Measurements from ENCODE around the gene ADAMTS17.

The ADAMTS17 gene

GRCh38 chr15:100060276-100060926, 281.4 kb downstream of the ADAMTS17 start:
- Mint-ChIP-seq H3K9me3 (no peaks in the 10 kb centered on the region), H3K4me1 (peaks cover 12% of the 10 kb centered on the region), H3K27me3 (ENCODE audit: low read depth, poor library complexity) (peaks cover 7% of the 10 kb centered on the region), H3K27ac (no peak overlapping the region), H3K4me3 (no peak overlapping the region), H3K36me3 (ENCODE audit: low read depth) (no peaks in the 10 kb centered on the region)
- no peak for TF ChIP-seq CTCF (IDR thresholded peaks at IDR 0.05)
- DNase-seq: no peak

- H3K27me3 Mint-ChIP-seq (ENCODE audit: low read depth, poor library complexity): peaks cover 7% of the 10 kb centered on the region
- no peaks in the 10 kb centered on the region for H3K9me3 Mint-ChIP-seq
- H3K27ac Mint-ChIP-seq: no peak overlapping the region
- peaks cover 12% of the 10 kb centered on the region for H3K4me1 Mint-ChIP-seq
- DNase-seq: no peak
- H3K4me3 Mint-ChIP-seq: no peak overlapping the region
- TF ChIP-seq CTCF (IDR thresholded peaks at IDR 0.05): no peak
- no peaks in the 10 kb centered on the region for H3K36me3 Mint-ChIP-seq (ENCODE audit: low read depth)
Observed at GRCh38 chr15:100059521-100059920, 282.3 kb downstream of the ADAMTS17 start.

GRCh38 chr15:100059094-100059493, 282.7 kb downstream of the ADAMTS17 start:
- DNase-seq: no peak
- Mint-ChIP-seq H3K9me3 (no peaks in the 10 kb centered on the region), H3K4me3 (no peak overlapping the region), H3K36me3 (ENCODE audit: low read depth) (no peaks in the 10 kb centered on the region), H3K27me3 (ENCODE audit: low read depth, poor library complexity) (peaks cover 7% of the 10 kb centered on the region), H3K4me1 (peaks cover 12% of the 10 kb centered on the region), H3K27ac (no peak overlapping the region)
- no peak for TF ChIP-seq CTCF (IDR thresholded peaks at IDR 0.05)

- H3K36me3 Mint-ChIP-seq (ENCODE audit: low read depth): no peaks in the 10 kb centered on the region
- no peak overlapping the region for H3K27ac Mint-ChIP-seq
- no peak for DNase-seq
- H3K4me1 Mint-ChIP-seq: peaks cover 17% of the 10 kb centered on the region
- no peak overlapping the region for H3K4me3 Mint-ChIP-seq
- no peaks in the 10 kb centered on the region for H3K9me3 Mint-ChIP-seq
- peaks cover 10% of the 10 kb centered on the region for H3K27me3 Mint-ChIP-seq (ENCODE audit: low read depth, poor library complexity)
- no peak for TF ChIP-seq CTCF (IDR thresholded peaks at IDR 0.05)
Observed at GRCh38 chr15:100058458-100058857, 283.3 kb downstream of the ADAMTS17 start.

- Mint-ChIP-seq H3K4me3 (no peak overlapping the region), H3K27ac (no peak overlapping the region), H3K36me3 (ENCODE audit: low read depth) (no peaks in the 10 kb centered on the region), H3K9me3 (no peaks in the 10 kb centered on the region), H3K27me3 (ENCODE audit: low read depth, poor library complexity) (peaks cover 16% of the 10 kb centered on the region), H3K4me1 (peaks cover 20% of the 10 kb centered on the region)
- TF ChIP-seq CTCF (IDR thresholded peaks at IDR 0.05): no peak
- DNase-seq: no peak
Observed at GRCh38 chr15:100057281-100057680, 284.5 kb downstream of the ADAMTS17 start.

GRCh38 chr15:100056411-100057072, 285.2 kb downstream of the ADAMTS17 start:
- Mint-ChIP-seq H3K9me3 (no peaks in the 10 kb centered on the region), H3K4me1 (peaks cover 24% of the 10 kb centered on the region), H3K27ac (no peak overlapping the region), H3K4me3 (no peak overlapping the region), H3K36me3 (ENCODE audit: low read depth) (no peaks in the 10 kb centered on the region), H3K27me3 (ENCODE audit: low read depth, poor library complexity) (peaks cover 20% of the 10 kb centered on the region)
- no peak for DNase-seq
- no peak for TF ChIP-seq CTCF (IDR thresholded peaks at IDR 0.05)
